Amygdala (tissue), 56 donors: ENCODE data around the gene ARID4A.
A peak's percentile ranks its signal among the peaks of the same experiment; 100 is the strongest.
"Not testable (repeated sequence)": the region's sequence is repeated elsewhere in the genome, so short reads cannot be mapped to it uniquely, and the experiment has no call there.

ENCODE experiments used
- DNase-seq, 56 donors: peaks; one replicate each; lab custom pipeline; 2025; lab: John Stamatoyannopoulos, UW

The ARID4A gene

GRCh38 chr14:58353516-58354299 is 55.4 kb downstream of the ARID4A start:
- no peak for DNase-seq

- no peak for DNase-seq
These were observed 56.5 kb downstream of the ARID4A start for GRCh38 chr14:58354808-58355207.

- DNase-seq: no peak
These were observed 57.9 kb downstream of the ARID4A start for GRCh38 chr14:58356268-58356667.

- DNase-seq: not testable (repeated sequence)
These were observed 63.9 kb downstream of the ARID4A start for GRCh38 chr14:58362272-58362671.

GRCh38 chr14:58362798-58363412 is 64.5 kb downstream of the ARID4A start:
- DNase-seq: no peak

GRCh38 chr14:58364316-58364715 is 66.0 kb downstream of the ARID4A start:
- no peak for DNase-seq

GRCh38 chr14:58367296-58367695 is 68.9 kb downstream of the ARID4A start:
- no peak for DNase-seq

GRCh38 chr14:58368956-58369355 is 70.6 kb downstream of the ARID4A start:
- no peak for DNase-seq

- no peak for DNase-seq
These were observed 78.4 kb downstream of the ARID4A start for GRCh38 chr14:58376791-58377190.

GRCh38 chr14:58390830-58391229 is 92.5 kb downstream of the ARID4A start:
- no peak for DNase-seq

- no peak for DNase-seq
These were observed 97.1 kb downstream of the ARID4A start for GRCh38 chr14:58395562-58395811.

- peak in 32 of 56 donors; percentile 6 to 71 (median 30) for DNase-seq
These were observed 97.7 kb downstream of the ARID4A start, which contains the start of gene TOMM20L for GRCh38 chr14:58395812-58396788. Gene TOMM20L, plus strand, starts transcription at chr14:58395930. Its CDS starts 28 bp downstream, at chr14:58395958.

GRCh38 chr14:58397156-58397555 is 98.8 kb downstream of the ARID4A start:
- no peak for DNase-seq

- DNase-seq: no peak
These were observed 100.1 kb downstream of the ARID4A start for GRCh38 chr14:58398495-58398894.

- DNase-seq: no peak
These were observed 100.5 kb downstream of the ARID4A start for GRCh38 chr14:58398895-58399294.

GRCh38 chr14:58401587-58401986 is 103.2 kb downstream of the ARID4A start:
- DNase-seq: no peak

GRCh38 chr14:58408681-58409215 is 110.4 kb downstream of the ARID4A start:
- peak in 8 of 56 donors; percentile 3 to 38 (median 12) for DNase-seq

GRCh38 chr14:58414845-58415244 is 116.5 kb downstream of the ARID4A start:
- DNase-seq: no peak

GRCh38 chr14:58415636-58416547 is 117.5 kb downstream of the ARID4A start:
- no peak for DNase-seq

- DNase-seq: not testable (repeated sequence)
These were observed 118.6 kb downstream of the ARID4A start for GRCh38 chr14:58416934-58417333.
